ENCODE results near the gene ATP2A2.

- TF ChIP-seq CTCF (conservative IDR thresholded peaks at IDR 0.05), result no peak
- no peak for TF ChIP-seq EZH2 (IDR thresholded peaks at IDR 0.05; ENCODE audit: low read depth)
Measured at GRCh38 chr12:110253176-110253575, 27.9 kb upstream of the ATP2A2 start.

Data from PC-9 (cell line).